ENCODE measurements around the gene USP14.

USP14 gene

DNA sequence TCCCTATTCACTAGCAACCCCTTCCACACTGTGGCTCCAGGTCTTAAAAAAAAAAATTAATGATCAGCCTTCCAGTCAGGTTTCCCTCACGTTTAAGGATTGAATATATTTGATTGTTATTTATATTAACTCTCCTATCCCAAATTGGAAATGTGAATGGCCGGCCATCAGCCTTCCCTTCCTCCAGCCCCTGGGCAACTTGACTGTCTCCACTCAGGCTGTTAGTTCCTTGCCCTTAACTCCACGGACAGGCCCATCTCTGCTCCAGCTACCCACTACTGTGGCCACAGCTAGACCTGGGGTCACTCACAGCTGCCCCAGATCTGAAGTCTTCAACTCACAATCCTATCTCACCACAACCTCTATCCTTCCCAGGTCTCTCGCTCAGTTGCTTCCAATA, 69.5 kb downstream of the USP14 start:
- no peak for DNase-seq (ENCODE audit: low read depth)

DNA sequence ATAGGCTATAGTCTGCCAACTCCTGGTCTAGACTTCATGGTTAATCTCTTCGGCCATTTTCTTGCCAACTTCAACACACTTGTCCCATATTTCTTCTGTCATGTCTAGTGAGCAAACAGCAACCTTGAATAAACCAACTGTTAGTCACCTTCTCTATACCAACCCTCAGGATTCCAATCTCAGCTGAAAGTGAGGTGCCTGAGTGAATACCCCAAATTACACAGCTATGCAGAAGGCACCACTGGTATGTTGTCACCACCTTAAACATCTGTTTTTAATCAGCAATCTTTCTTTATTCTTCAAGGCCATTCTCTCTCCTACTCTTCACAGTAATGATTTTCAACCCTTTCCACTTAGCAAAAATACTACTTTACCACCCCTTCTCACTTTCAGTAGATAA, 70.2 kb downstream of the USP14 start:
- DNase-seq (ENCODE audit: low read depth): no peak

DNA sequence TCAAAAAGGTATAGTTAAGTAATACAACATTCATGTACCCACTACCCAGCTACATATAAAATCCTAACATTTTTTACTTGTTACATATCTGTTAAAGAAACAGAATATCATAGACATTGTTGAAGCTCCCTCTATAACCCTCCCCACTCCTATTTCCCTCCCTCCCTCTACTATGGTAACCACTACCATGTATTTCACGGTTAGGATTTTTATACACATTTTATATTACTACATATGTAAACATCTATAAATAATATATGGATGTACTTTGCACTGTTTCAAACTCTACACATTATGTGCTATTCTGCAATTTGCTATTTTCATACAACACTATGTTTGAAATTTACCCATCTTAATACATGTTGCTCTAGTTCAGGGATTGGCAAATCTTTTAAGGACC, 73.2 kb downstream of the USP14 start:
- DNase-seq (ENCODE audit: low read depth): no peak

- no peak for DNase-seq (ENCODE audit: low read depth)
Observed at GRCh38 chr18:240175-240574, 81.8 kb downstream of the USP14 start.

- no peak for DNase-seq (ENCODE audit: low read depth)
Observed at GRCh38 chr18:245282-245847, 87.0 kb downstream of the USP14 start.

DNA sequence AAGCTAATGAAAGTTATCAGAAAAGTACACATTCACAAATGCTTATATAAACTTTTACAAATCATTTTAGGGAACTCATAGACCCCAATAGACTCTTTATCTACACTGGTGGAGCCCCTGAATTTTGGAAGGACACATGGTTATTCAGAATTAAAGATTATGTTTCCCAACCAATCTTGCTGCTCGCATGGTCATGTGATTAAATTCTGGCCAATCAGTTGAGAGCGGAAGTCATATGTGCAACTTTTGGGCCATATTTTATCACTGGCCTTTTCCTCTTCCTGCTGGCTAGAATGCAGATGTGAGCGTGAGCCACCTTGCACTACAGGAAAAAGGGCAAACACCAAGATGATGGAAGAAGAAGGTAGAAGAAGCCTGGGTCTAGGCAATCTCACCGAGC, 89.7 kb downstream of the USP14 start:
- DNase-seq (ENCODE audit: low read depth): no peak

DNA sequence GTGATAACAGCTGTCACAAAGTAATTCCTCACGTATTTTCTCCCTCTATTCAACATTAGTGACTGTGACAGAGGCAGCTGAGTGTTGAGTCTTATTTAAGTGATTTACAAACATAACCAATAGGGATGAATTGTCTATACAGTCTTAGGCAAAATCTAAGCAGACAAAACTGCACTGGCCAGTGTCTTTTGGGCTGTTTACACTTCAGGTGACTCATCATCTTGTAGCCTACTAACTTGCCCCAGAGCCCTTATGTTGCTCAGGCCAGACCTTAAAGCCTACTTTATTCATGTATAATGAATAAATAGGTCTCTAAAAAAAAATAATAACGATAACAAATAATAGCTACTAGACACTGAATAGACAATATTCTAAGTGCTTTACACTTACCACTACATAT, 92.3 kb downstream of the USP14 start:
- no peak for DNase-seq (ENCODE audit: low read depth)

DNA sequence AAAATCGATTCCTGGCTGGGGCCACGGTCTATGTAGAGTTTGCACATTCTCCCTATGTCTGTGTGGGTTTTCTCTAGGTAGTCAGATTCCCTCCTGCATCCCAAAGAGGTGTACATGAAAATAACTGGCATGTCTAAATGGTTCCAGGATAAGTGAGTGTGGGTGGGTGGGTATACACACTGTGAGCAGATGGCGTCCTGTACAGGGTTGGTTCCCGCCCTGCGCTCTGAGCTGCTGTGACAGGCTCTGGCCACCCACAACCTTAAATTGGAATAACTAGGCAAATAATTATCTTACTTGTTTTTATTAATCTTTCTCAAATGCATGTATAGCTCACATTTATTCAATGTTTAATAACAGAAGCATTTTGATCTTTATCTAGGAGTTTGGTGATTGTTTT, 93.2 kb downstream of the USP14 start:
- DNase-seq (ENCODE audit: low read depth): no peak

- DNase-seq (ENCODE audit: low read depth): no peak
Observed at GRCh38 chr18:253121-253520, 94.8 kb downstream of the USP14 start.

DNA sequence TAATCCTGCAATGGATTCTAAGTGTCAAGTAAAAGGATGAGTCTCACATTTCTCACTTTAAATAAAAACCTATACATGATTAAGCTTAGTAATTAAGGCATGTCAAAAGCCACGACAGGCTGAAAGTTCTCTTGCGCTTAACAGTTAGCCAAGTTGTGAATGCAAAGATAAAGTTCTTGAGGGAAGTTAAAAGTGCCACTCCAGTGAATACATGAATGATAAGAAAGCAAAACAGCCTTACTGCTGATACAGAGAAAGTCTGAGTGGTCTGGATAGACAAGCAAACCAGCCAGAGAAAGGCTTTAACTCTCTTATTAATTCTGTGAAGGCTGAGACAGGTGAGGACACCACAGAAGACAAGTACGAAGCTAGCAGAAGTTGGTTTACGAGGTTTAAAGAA, 96.8 kb downstream of the USP14 start:
- DNase-seq (ENCODE audit: low read depth): no peak

DNA sequence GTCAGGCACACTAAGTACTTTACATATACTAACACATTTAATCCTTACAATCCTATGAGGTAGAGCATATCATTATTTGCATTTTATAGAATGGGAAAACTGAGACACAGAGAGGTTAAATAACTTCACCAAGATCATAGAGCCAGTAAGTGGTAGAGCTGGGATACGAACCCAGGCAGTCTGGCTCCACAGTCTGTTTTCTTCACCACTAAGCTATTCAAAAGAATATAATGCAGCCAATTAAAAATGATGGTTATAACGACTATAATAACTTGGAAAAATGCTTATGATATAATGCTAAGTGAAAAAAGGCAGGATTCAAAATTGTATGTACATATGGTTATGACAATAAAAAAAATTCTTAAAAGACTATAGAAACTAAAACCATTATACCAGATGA, 102.2 kb downstream of the USP14 start:
- no peak for DNase-seq (ENCODE audit: low read depth)

DNA sequence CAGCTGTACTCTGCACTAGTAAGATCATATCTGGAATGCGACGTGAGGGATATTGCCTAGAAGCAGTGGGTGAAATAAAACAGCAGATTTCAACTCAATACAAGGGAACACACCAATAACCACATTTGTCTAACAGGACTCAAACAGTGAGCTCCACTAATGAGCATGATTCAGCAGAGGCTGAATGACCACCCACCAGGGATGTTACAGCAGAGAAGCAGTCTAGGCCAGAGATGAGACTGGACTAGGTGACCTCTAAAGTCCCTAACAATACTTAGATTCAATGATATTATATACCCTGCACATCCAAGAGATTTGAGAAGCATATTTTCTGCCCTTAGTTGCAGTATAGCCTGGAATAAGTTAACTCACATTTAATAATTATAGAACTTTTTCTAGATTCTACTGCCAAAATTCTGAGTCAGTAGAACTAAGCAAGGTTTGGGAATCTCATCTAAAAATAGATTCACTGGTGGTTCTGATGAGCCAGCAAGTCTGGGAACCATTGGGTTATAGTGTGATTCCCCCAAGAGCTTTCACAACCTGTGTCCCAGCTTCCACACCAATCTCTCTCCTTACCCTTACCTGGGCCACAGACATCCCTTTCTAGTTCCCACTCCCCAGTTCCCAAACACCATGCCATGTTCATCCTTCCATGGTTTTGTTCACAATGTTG, 103.2 kb downstream of the USP14 start:
- no peak for DNase-seq (ENCODE audit: low read depth)
